Measurements from ENCODE around the gene CFAP54. TPM values are rescaled to one million over a fixed set of nuclear protein-coding genes. Genes with fewer than 3 reads are reported as not detected.

CFAP54 gene
- total and polyA plus RNA-seq, 2 of the 4 experiments (the other 2 are of a cell fraction), result 0.18 to 0.41 TPM

- Histone ChIP-seq H3K14ac (replicated peaks; ENCODE audit: low read depth, low read length) (no peak overlapping the region), H3K4me2 (ENCODE audit: low read depth, low read length) (no peak overlapping the region), H2BK5ac (ENCODE audit: low read depth, low read length, poor library complexity, severe bottlenecking) (no peak overlapping the region), H4K8ac (ENCODE audit: low read depth in 2 of 2, low read length in 2 of 2) (no peak overlapping the region), H2AFZ (replicated peaks; ENCODE audit: low read length, poor library complexity) (no peak overlapping the region), H3K27me3 (ENCODE audit: control insufficient read depth, insufficient read depth, low read length) (no peaks in the 10 kb centered on the region), H3K56ac (ENCODE audit: extremely low read depth, insufficient read depth, low read length) (no peak overlapping the region), H4K5ac (ENCODE audit: low read depth, low read length) (no peak overlapping the region), H3K27ac (ENCODE audit: insufficient read depth, low read length) (no peak overlapping the region), H2AK5ac (ENCODE audit: low read depth, low read length) (no peak overlapping the region), H3K79me1 (ENCODE audit: low read depth in 1 of 2, low read length in 2 of 2) (no peaks in the 10 kb centered on the region), H3K4me3 (ENCODE audit: insufficient read depth, low read depth, low read length) (no peak overlapping the region), H3K9me1 (ENCODE audit: insufficient read depth, low read length) (no peaks in the 10 kb centered on the region), H2BK15ac (ENCODE audit: low read depth, low read length) (no peak overlapping the region), H3K36me3 (ENCODE audit: control insufficient read depth, insufficient read depth, low read length) (no peaks in the 10 kb centered on the region), H2AK9ac (replicated peaks; ENCODE audit: low read depth, low read length, poor library complexity) (no peak overlapping the region), H3K23ac (ENCODE audit: low read depth, low read length) (no peak overlapping the region), H2BK20ac (ENCODE audit: low read depth, low read length) (no peak overlapping the region), H3K4me1 (ENCODE audit: control insufficient read depth, insufficient read depth, low read length) (no peaks in the 10 kb centered on the region), H4K20me1 (ENCODE audit: insufficient read depth, low read length) (no peaks in the 10 kb centered on the region), H3K18ac (ENCODE audit: low read depth, low read length) (no peak overlapping the region), H3K4ac (ENCODE audit: low read depth, low read length) (no peak overlapping the region), H2BK120ac (ENCODE audit: low read depth, low read length) (no peak overlapping the region), H3K9ac (ENCODE audit: low read depth, low read length) (no peak overlapping the region), H3K9me3 (ENCODE audit: control insufficient read depth, insufficient read depth, low read length) (no peaks in the 10 kb centered on the region), H4K91ac (ENCODE audit: insufficient read depth, low read depth, low read length) (no peak overlapping the region)
- dilution Hi-C loops (cut with HindIII; ENCODE audit: low sequenced_read_pairs, unreplicated experiment) (no loop called here), intact Hi-C loops (cut with micrococcal nuclease) (no loop called here), in situ Hi-C loops (cut with MboI; ENCODE audit: low sequenced_read_pairs) (no loop called here)
- no TSS peak for BruUV-seq (replicated peaks)
- ATAC-seq (ENCODE audit: low read depth) (no peak), DNase-seq (no peak)
- CTCF ChIA-PET, result no interaction called here
- TF ChIP-seq CEBPB (IDR thresholded peaks at IDR 0.05; ENCODE audit: low read depth, low read length) (0 out of 2 replicates have a peak, but pooled peaks have one; percentile 13), ELK1 (IDR thresholded peaks at IDR 0.05; ENCODE audit: borderline replicate concordance, low read depth, low read length) (no peak)
- WGBS, 2 experiments (ENCODE audit: extremely low coverage in 2 of 2, insufficient read length in 1 of 2), result no CpG with 5 or more reads among the region's 2 CpGs
- POLR2A ChIA-PET (ENCODE audit: unreplicated experiment), result no interaction called here
These were observed 60.0 kb downstream of the CFAP54 start for GRCh38 chr12:96549341-96549740.

Measured in IMR-90 (cell line).